CD4-positive, alpha-beta T cell treated with Interleukin-6 for 4 hours (primary cell): ENCODE results near the gene TMEM82.

Experiments
- DNase-seq: peaks from one replicate; pipeline ENCODE4 v3.0.0-alpha.2; 2020; ENCODE audit warnings: mixed read lengths

Gene TMEM82

DNA sequence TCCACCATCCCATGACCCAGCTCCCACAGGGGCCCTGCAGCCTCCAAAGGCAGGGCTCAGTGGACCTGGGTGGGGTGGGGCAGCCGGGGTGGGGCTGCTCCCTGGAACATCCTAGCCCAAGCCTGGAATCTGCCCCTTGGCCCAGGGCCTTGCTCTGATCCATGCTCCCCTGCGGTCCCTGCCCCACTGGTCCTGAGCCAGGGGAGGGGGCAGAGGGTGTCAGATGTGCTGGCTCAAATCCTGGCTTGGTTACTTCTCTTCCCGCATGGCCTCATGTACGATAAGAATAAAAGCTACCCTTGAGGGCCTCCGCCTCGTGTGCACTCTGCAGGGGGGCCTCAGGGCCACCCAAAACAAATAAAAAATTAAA lies 5.4 kb upstream of the TMEM82 start:
- no peak for DNase-seq

- DNase-seq, result no peak
These were observed 4.7 kb upstream of the TMEM82 start for GRCh38 chr1:15737324-15738319.

DNA sequence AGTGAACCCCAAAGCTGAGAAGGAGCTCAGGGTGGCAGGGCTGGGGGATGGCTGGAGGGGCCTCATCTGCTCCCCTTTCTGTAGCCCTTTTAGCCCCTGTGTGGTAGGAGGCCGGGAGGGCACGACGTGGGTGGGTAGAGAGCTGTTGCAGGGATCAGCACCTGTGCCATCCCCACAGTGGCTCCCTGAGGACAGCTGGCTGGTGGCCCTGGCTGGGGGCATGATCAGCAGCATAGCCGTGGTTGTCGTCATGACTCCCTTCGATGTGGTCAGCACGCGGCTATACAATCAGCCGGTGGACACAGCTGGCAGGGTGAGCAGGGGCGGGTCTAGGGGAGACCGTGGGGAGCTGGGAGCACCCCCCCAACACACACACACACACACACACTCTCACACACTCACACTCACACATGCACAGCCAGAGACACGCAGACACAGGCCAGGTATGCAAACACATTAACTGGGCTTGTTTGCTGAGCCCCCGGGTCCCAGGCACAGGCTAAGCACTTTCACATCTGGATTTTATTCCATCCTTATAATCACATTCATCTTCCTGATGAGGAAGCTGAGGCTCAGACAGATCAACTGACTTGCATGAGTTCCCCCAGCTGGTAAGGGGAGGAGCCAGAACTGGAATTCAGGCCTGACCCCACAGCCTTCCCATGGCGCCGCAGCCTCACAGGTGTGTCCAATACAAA lies 3.7 kb upstream of the TMEM82 start:
- DNase-seq, result no peak

GRCh38 chr1:15739259-15739658 lies 3.0 kb upstream of the TMEM82 start:
- no peak for DNase-seq

GRCh38 chr1:15739745-15740144 lies 2.6 kb upstream of the TMEM82 start:
- no peak for DNase-seq

- peak; percentile 77 for DNase-seq
These were observed 1.1 kb upstream of the TMEM82 start for GRCh38 chr1:15740924-15741850.

DNA sequence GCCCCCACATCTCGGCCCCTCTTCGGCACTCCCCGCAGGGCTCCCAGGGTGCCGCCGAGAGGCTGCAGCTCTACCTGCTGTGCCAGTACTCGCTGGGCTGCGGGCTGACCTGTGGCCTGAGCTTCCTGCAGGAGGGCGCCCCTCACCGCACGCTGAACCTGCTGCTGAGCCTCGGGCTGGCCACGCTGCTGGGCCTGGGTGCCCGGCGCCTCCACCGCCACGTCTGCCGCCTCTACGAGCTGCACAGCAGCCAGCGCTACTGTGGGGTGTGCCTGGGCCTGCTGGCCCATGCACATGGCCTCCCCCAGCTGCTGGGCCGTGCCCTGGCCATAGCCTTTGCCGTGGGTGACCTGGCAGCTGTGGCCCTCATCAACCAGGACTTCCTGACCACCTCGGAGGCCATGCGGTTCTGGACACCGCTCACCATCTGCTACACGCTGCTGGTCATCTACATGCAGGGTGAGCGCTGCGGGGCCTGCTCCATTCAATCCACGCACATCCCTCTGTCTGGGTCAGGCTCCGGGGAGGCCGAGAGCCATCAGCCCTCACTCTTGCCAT lies 1.9 kb downstream of the TMEM82 start:
- no peak for DNase-seq

- no peak for DNase-seq
These were observed 5.1 kb downstream of the TMEM82 start for GRCh38 chr1:15747378-15747777.

DNA sequence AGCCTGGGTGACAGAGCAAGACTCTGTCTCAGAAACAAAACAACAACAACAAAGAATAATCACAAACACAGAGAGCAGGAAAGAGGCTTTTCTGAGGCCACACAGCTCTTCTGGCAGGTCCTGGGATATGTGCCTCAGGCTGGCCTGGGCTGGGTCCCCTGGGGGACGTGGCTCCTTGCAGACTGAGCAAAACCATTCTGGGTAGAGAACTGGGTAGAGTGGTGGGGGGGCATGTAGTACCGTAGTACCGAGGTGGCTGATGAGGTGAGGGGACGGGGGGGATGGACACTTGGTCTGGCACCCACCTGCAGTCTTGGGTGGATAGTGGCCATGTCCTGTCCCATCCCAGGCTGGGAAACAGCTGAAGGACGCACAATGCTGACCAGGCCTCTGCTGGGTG lies 6.0 kb downstream of the TMEM82 start:
- no peak for DNase-seq

DNA sequence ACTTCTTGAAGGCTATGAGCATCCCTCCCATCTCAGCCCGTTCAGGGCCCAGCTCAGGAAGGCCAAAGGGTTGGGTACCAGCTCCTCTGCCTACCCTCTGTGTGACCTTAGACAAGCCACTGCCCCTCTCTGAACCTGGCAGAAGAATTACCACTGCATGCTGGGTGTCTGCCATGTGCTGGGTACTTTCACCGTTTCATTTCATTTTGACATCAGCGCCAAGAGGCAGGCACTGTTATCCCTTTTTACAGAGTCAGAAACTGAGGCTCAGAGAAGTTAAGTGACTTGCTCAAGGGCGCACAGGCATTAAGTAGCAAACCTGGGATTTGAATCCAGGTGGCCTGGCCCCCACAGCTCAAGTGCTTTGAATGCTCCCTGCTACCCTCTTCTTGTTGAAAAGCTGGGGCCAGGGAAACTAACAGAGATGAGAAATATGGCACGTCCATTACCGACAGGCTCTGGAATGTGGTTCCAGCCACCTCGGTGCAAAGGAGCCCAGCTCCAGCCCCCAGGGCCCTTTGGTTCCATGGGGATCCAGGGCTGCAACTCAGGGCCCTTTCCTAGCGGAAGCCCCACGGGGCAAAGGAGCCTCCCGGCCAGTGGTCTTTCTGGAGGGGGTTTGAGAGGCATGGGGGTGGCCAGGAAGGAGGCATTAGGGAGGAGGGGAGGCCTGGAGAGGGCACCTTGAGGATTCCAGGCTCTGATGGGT lies 6.5 kb downstream of the TMEM82 start:
- DNase-seq, result no peak

DNA sequence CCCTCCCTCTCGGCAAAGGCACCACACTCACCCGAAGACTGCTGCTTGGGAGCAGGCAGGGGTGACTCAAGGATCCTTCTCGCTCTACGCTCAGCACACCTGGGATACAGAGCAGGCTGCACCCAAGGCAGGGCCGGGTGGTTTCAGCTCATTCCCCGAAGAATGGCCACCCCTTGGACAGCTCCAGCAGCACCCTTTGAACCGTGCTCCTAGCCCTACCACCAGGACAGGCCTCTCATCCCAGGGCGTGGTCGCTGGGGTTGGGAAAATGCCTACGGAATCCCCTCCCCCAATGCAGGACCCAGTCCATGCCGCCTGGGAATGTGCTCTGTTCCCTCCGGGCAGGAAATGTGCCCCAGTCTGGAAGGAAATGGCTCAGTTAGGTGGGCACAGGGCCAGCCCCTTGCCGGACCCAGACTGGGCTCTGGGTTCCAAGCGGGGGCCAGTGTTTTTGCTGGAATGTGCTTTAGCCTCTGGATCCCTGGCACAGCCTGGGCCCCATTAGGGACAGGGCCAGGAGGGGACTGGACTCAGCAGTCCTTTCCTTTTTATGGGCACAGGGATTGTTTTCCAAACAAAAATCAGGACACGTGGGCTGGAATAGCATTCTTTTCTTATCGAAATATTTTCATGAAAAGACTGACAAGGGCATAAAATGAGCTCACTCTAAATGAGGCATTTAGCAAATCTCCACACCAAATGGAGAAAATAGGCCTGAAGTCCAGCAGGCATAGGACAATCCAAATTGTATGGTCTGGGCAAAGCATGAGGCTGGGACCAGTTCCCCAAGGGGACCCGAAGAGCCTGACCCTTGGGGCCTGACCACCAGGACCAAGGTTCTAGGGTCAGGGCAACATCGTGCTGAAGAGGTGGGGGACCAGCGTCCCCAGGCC lies 7.3 kb downstream of the TMEM82 start:
- DNase-seq, result no peak

- no peak for DNase-seq
These were observed 8.6 kb downstream of the TMEM82 start for GRCh38 chr1:15750924-15751323.

GRCh38 chr1:15751717-15752116 lies 9.4 kb downstream of the TMEM82 start:
- no peak for DNase-seq

DNA sequence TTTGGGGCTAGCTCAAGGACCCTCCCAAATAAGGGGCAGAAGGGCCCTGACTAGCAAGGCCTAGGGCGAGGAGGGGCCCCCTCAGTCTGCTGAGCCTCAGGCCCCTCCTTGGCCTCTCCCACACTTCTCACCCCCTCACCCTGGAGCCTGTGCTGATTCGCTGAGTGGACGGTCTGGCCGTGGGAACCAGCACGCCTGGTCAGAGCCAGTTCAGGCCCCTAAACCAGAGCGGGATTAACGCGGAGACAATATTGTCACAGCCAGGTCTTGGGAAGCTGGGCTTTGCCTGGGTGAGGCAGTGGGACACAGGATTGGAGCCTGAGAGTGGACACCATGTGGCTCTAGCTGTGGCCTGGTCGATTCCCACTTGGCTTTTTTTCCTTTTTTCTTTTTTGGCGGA lies 11.5 kb downstream of the TMEM82 start:
- DNase-seq, result no peak

- no peak for DNase-seq
These were observed 12.8 kb downstream of the TMEM82 start for GRCh38 chr1:15755021-15755645.

DNA sequence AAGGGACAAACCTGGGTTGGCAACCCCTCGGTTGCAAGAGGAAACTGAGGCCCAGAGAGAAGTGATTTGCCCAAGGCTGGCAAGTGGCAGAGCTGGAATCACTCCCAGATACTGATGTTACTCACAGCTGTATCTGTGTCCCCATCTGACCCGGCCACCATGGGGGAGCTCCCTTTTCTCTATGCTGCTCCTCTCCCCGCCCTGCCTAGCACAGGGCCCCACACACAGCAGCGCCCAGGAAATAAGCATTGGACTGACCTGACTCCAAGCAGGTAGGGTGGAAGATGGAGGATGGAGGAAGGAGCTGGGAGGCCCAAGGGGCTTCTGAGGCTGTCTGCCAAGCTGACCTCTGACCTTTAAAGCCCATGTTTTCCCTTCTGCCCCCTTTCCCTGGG lies 13.3 kb downstream of the TMEM82 start:
- no peak for DNase-seq

DNA sequence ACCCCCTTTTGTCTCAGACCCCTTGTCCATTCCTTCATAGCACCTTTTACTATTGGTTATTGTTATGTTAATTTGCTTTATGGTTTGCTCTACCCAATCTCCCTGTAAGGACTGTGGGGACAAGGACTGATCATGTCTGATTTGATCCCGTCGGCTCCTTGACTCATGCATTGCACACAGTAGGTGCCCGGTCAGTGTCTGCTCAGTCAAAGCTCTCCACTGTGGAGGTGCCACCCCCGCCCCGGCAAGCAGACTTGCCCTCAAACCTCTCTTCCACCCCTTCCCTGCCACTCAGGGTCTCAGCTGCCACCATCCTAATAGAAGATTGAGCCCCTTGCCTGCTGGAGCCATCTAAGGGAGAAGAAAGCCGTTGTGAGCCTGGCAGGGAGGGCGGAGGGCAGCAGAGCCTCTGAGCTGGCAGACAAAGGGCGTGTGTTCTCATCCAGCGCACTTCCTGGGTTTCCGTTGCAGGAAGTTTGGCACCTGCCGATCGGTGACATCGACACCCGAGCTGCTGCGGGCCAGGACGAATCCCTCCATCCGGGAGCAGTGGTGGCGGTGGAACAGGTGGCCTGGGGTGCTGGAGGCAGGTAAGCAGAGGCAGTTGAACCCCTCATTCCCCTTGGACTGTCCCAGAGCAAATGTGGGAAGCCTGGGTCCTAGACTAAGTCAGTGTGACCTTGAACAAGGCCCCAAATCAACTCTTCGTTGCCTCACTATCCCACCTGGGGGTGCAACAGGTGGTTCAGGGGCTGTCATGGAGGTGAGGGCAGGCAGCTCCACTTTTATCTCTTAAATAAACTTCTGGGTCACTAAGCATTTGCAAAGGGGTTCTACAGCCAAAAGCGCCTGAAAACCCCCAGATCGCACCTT lies 14.1 kb downstream of the TMEM82 start:
- DNase-seq, result peak; percentile 37

- DNase-seq, result no peak
These were observed 14.8 kb downstream of the TMEM82 start for GRCh38 chr1:15757016-15757543.
